NCI-H526 treated with DMSO at 0.1 percent for 48 hours (cell line): Measurements from ENCODE around the gene SLC19A3.
A peak's percentile ranks its signal among the peaks of the same experiment; 100 is the strongest.
"Not testable (repeated sequence)": the region's sequence is repeated elsewhere in the genome, so short reads cannot be mapped to it uniquely, and the experiment has no call there.

Source experiments
- DNase-seq: peaks from one replicate; lab custom pipeline; 2025; lab: John Stamatoyannopoulos, UW

SLC19A3 gene

GRCh38 chr2:227717687-227718567 lies at the start of gene SLC19A3:
Gene SLC19A3 (minus strand): TSS chr2:227718028. CDS start chr2:227702318, 15,710 bp downstream.
- peak; percentile 2 for DNase-seq

GRCh38 chr2:227766373-227766883 lies 48.6 kb upstream of the SLC19A3 start:
- peak; percentile 3 for DNase-seq

GRCh38 chr2:227765788-227766372 lies 48.1 kb upstream of the SLC19A3 start:
- no peak for DNase-seq

GRCh38 chr2:227761740-227762476 lies 44.1 kb upstream of the SLC19A3 start:
- no peak for DNase-seq

GRCh38 chr2:227759411-227760118 lies 41.7 kb upstream of the SLC19A3 start:
- no peak for DNase-seq

GRCh38 chr2:227756261-227756660 lies 38.4 kb upstream of the SLC19A3 start:
- not testable (repeated sequence) for DNase-seq

GRCh38 chr2:227748079-227748478 lies 30.3 kb upstream of the SLC19A3 start:
- DNase-seq: no peak

GRCh38 chr2:227745594-227745993 lies 27.8 kb upstream of the SLC19A3 start, which contains the start of gene SCYGR8:
Gene SCYGR8 (plus strand): TSS chr2:227745894. CDS start chr2:227745894, 0 bp downstream.
- no peak for DNase-seq

- not testable (repeated sequence) for DNase-seq
Measured at GRCh38 chr2:227740705-227741104, 22.9 kb upstream of the SLC19A3 start.

- no peak for DNase-seq
Measured at GRCh38 chr2:227739351-227739750, 21.5 kb upstream of the SLC19A3 start.

- no peak for DNase-seq
Measured at GRCh38 chr2:227728035-227728434, 10.2 kb upstream of the SLC19A3 start, which contains the start of gene SCYGR7. Gene SCYGR7 (plus strand): TSS chr2:227728335. CDS start chr2:227728335, 0 bp downstream.

- no peak for DNase-seq
Measured at GRCh38 chr2:227724394-227725039, 6.7 kb upstream of the SLC19A3 start, which contains the start of gene SCYGR6. Gene SCYGR6 (minus strand): TSS chr2:227724757. CDS start chr2:227724757, 0 bp downstream.

GRCh38 chr2:227722821-227723220 lies 5.0 kb upstream of the SLC19A3 start:
- not testable (repeated sequence) for DNase-seq

- no peak for DNase-seq
Measured at GRCh38 chr2:227720680-227721079, 2.9 kb upstream of the SLC19A3 start.

- DNase-seq: no peak
Measured at GRCh38 chr2:227719641-227720040, 1.8 kb upstream of the SLC19A3 start.

- DNase-seq: no peak
Measured at GRCh38 chr2:227716501-227716900, 1.3 kb downstream of the SLC19A3 start.

- DNase-seq: no peak
Measured at GRCh38 chr2:227713291-227713690, 4.5 kb downstream of the SLC19A3 start.

GRCh38 chr2:227710986-227711385 lies 6.8 kb downstream of the SLC19A3 start:
- no peak for DNase-seq

GRCh38 chr2:227707390-227707789 lies 10.4 kb downstream of the SLC19A3 start:
- no peak for DNase-seq

GRCh38 chr2:227706859-227707258 lies 11.0 kb downstream of the SLC19A3 start:
- DNase-seq: no peak

GRCh38 chr2:227703961-227704360 lies 13.9 kb downstream of the SLC19A3 start:
- DNase-seq: no peak
